ENCODE results near the gene RABGGTB.
"Not testable (repeated sequence)": the region's sequence is repeated elsewhere in the genome, so short reads cannot be mapped to it uniquely, and the experiment has no call there.

The RABGGTB gene

GRCh38 chr1:75785983-75786853, at the start of gene RABGGTB:
Gene RABGGTB (plus strand): TSS chr1:75786256. CDS start chr1:75786272, 16 bp downstream.
- TF ChIP-seq, protein P1, sequence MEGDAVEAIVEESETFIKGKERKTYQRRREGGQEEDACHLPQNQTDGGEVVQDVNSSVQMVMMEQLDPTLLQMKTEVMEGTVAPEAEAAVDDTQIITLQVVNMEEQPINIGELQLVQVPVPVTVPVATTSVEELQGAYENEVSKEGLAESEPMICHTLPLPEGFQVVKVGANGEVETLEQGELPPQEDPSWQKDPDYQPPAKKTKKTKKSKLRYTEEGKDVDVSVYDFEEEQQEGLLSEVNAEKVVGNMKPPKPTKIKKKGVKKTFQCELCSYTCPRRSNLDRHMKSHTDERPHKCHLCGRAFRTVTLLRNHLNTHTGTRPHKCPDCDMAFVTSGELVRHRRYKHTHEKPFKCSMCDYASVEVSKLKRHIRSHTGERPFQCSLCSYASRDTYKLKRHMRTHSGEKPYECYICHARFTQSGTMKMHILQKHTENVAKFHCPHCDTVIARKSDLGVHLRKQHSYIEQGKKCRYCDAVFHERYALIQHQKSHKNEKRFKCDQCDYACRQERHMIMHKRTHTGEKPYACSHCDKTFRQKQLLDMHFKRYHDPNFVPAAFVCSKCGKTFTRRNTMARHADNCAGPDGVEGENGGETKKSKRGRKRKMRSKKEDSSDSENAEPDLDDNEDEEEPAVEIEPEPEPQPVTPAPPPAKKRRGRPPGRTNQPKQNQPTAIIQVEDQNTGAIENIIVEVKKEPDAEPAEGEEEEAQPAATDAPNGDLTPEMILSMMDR (IDR thresholded peaks at IDR 0.05; ENCODE audit: control insufficient read depth, insufficient read depth, low read depth, low read length, missing control alignments): no peak
- peak; percentile 80 for DNase-seq (ENCODE audit: low read depth)

DNA sequence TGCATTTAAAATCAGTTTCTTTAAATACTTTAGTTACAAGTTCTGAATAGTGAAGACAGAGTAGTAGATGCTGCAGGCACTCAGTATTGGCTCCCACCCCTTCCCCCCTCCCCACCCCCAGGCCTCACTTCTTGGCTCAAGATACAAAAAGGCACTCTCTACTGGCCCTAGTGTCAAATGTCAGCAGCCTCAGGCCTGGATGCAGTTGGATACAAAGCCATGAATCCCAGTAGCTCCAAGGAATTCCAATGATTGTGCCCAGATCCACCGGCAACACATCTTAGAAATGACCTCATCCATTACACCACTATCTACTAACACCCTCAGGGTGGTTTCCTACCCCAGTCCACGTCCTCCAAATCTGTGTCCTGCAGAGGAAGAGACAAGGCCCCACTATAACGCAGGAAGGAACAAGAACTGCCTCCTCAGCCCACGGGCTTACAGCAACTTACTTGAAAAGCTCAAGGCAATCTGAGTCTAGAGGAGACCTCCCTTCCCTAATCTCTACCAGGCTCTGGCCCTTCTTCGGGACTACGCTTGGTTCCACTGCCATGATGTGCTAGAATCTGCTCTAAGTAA, 43.9 kb upstream of the RABGGTB start:
- no peak overlapping the region for H3K4me3 ChIP-seq (ENCODE audit: control insufficient read depth, low read depth, low read length)
- no peak for DNase-seq (ENCODE audit: low read depth)
- TF ChIP-seq, protein P1 (IDR thresholded peaks at IDR 0.05; ENCODE audit: control insufficient read depth, insufficient read depth, low read depth, low read length, missing control alignments): no peak

More at GRCh38 chr1:75785983-75786853, at the start of gene RABGGTB:
- H3K4me3 ChIP-seq (ENCODE audit: control insufficient read depth, low read depth, low read length): peak within 1 kb of the TSS; percentile 86

- no peak overlapping the region for H3K4me3 ChIP-seq (ENCODE audit: control insufficient read depth, low read depth, low read length)
- DNase-seq (ENCODE audit: low read depth): no peak
- TF ChIP-seq, protein P1 (IDR thresholded peaks at IDR 0.05; ENCODE audit: control insufficient read depth, insufficient read depth, low read depth, low read length, missing control alignments): no peak
Measured at GRCh38 chr1:75745276-75745675, 40.8 kb upstream of the RABGGTB start.

DNA sequence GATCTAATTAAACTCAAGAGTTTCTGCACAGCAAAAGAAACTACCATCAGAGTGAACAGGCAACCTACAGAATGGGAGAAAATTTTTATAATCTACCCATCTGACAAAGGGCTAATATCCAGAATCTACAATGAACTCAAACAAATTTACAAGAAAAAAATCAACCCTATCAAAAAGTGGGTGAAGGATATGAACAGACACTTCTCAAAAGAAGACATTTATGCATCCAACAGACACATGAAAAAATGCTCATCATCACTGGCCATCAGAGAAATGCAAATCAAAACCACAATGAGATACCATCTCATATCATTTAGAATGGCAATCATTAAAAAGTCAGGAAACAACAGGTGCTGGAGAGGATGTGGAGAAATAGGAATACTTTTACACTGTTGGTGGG, 28.8 kb upstream of the RABGGTB start:
- not testable (repeated sequence) for H3K4me3 ChIP-seq (ENCODE audit: control insufficient read depth, low read depth, low read length)

GRCh38 chr1:75758543-75758942, 27.5 kb upstream of the RABGGTB start:
- H3K4me3 ChIP-seq (ENCODE audit: control insufficient read depth, low read depth, low read length); DNase-seq (ENCODE audit: low read depth): not testable (repeated sequence)

More for the DNA sequence above, 28.8 kb upstream of the RABGGTB start:
- not testable (repeated sequence) for DNase-seq (ENCODE audit: low read depth)

DNA sequence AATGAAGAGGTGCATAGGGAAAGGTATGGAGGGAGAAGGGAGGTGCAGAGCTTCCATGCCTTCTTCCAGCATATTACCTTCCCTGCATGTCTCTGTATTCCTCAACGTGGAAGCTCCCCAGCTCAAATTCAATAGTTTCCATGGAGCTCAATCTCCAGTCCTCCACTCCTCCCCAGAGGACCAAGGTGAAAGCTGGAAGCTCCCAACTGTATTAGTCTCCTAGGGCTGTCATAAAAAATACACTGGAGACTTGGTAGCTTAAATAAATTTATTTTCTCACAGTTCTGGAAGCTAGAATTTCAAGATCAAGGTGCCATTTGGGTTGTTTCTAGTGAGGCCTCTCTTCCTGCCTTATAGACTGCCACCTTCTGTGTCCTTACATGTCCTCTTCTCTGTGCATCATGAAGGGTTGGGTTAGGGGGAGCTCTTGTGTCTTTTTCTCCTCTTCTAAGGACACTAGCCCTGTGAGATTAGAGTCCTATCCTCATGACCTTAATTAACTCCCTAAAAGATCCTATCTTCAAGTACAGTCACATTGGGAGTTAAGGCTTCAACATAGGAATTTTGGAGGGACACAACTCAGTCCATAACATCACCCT, 21.9 kb upstream of the RABGGTB start:
- no peak for DNase-seq (ENCODE audit: low read depth)
- TF ChIP-seq, protein P1 (IDR thresholded peaks at IDR 0.05; ENCODE audit: control insufficient read depth, insufficient read depth, low read depth, low read length, missing control alignments): no peak
- H3K4me3 ChIP-seq (ENCODE audit: control insufficient read depth, low read depth, low read length): no peak overlapping the region

DNA sequence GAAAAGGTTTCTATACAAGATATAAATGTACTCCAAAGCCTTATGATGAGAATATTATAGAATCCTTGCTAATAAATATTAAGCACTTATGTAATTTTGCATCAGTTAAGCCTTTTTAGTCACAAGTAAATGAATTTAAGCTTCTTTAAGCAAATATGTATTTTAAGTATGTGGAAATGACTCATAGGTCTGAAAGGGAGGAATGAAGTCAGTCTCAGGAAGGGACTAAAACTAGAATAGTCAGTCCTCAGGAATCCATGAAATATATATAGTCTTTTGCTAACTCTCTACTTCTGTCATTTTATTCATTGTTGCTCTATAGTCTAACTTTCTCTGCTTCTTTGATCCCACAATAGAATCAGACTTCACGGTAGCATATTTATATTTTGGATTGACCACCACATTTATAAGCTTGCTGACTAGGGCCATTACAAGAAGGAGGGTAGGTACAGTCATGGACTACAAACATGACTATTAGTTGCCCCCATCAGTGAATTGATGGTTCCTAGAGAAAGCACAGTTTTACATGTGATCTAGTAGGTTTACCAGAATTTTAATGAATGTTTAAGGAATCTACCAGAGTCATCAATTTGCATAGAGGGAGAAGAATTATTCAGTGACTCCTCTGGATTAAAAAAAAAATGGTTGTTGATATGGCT, 20.2 kb upstream of the RABGGTB start:
- peak; percentile 46 for DNase-seq (ENCODE audit: low read depth)
- H3K4me3 ChIP-seq (ENCODE audit: control insufficient read depth, low read depth, low read length): no peak overlapping the region
- TF ChIP-seq, protein P1 (IDR thresholded peaks at IDR 0.05; ENCODE audit: control insufficient read depth, insufficient read depth, low read depth, low read length, missing control alignments): no peak
